ENCODE results near the gene PHF14.

DNA sequence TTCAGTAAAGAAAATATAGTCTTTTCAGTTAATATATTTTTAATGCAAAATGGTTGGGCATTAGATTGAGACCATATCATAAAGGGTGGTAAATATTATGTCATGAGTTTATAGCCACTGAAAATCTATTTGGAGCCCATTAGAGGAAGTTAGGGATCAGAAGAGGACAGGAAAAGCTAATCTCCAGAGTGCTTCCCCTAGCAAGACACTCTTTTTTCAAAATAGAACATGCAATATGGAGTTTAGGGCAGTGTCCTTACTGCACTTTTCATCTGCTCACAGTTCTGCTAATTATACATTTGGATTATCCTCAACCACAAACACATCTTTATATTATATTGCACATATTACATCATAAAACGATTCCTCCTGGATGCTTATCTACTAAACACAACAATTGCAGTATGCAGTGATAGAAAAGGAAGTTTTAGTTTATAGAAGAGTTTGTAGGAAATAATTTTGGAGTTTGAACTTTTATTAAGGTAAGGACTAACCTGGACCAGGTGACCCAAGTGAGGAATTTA lies 159.8 kb downstream of the PHF14 start:
- no peak for TF ChIP-seq EZH2 (IDR thresholded peaks at IDR 0.05; ENCODE audit: insufficient read depth, poor library complexity, severe bottlenecking)
- no peak for TF ChIP-seq EZH2phosphoT487 (IDR thresholded peaks at IDR 0.05; ENCODE audit: insufficient read depth, low read depth)

Measured in GM23248 (cell line).